NCI-H1930 (cell line): ENCODE measurements around the gene ESM1.

Source experiments
- DNase-seq, 2 experiments: peaks; one replicate each; lab custom pipeline; 2025; lab: John Stamatoyannopoulos, UW

The ESM1 gene

GRCh38 chr5:54986269-54986654 lies 869 bp upstream of the ESM1 start:
- no peak for DNase-seq

DNA sequence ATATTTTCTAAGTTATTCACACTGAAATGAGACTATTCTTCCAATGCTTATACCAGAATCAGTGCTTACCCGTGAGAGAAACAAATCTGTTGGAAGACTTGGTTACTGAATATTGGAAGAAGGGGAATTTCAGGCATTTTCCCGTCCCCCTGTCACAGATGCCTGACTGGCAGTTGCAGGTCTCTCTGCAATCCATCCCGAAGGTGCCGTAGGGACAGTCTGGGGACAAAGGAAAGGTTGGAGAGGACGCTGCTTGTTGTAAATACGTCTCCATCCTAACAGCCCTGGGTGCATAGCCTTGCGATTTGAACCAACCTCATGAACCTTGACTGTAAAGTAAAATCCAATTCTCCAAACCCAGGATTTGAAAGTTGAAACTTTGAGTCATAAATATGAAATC lies 3.5 kb downstream of the ESM1 start:
- DNase-seq, result no peak

DNA sequence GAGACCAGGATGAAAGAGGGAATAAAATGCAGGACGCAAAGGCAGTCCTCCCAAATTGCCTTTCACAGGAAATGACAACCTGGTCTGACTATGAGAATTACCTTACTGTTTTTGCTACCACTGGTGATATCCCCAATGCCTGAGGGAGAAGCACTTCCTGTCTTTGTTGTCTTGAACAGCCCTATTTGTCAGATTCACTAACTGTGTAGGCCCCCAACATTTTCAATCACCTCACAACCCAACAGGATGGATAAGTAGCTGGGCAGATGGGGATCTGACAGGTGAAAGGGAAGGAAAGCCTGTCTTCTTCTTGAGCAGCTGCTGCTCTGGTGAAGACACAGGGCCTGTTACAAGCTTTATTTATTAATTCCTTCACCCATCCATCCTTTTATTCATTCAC lies 9.7 kb downstream of the ESM1 start:
- no peak for DNase-seq

- DNase-seq, result no peak
These were observed 15.3 kb downstream of the ESM1 start for GRCh38 chr5:54969856-54970828.

- no peak for DNase-seq
These were observed 16.2 kb downstream of the ESM1 start for GRCh38 chr5:54969242-54969641.

DNA sequence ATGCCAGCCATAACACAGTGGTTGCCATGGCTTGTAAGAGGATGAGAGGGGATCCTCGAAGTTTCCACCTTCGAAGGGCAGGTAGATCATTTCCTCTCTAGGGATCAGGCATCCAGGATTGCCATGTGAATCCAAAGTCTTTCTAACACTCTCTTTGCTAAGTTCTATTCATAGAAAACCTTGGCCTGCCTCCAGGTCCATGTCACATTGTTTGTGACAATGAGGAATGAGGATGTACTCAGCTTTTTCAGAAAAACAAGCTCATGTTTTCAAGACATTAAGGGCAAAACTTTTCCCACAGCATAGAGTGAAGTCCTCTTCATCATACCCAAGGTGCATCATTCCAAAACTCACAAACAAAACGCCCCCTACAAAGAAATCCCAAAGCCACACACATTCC lies 19.6 kb downstream of the ESM1 start:
- DNase-seq, result no peak

DNA sequence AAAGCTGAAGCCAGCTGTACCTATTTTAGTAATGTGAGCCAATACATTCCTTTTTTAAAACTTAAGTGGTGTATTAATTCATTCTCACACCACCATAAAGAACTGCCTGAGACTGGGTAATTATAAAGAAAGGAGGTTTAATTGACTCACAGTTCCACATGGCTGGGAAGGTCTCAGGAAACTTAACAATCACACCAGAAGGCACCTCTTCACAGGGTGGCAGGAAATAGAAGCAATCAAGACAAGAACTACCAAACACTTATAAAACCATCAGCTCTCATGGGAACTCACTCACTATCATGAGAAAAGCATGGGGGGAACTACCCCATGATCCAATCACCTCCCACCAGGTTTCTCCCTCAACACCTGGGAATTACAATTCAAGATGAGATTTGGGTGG lies 21.0 kb downstream of the ESM1 start:
- no peak for DNase-seq

DNA sequence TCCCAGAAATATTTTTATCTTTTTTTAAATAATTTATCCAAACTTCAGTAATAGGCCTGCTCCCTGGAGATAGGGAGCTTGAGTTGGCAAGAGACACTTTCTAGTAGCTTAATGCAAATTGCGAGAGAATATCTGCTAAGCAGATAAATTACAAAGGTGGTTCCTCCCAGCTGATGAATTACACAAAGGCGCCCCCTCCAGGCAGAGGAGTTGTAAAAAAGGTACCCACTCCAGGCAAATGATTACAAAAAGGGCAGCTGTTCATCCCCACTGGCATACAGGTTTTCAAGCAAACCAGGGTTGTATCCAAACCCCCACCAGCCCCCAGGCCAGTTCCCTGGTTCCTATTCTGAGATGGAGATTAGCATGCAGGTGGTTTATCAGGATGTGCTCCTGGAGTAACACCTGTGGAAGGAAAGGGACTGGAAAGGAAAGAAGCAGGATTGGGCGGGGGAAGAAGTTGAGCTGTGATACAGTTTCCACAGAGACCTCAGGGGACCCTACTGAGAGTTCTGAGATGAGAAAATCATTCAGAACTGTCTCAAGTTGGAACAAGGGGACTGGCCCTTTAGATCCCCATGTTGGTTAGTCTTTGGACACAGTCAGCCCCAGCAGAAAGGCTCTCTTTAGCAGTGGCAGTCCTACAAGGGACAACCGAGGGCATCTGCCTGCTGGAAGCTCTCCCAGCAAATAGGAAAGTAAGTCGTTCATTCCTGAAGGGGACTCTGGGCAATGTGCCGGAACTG lies 25.5 kb downstream of the ESM1 start:
- DNase-seq, result peak in 1 of 2 experiments; percentile 1

DNA sequence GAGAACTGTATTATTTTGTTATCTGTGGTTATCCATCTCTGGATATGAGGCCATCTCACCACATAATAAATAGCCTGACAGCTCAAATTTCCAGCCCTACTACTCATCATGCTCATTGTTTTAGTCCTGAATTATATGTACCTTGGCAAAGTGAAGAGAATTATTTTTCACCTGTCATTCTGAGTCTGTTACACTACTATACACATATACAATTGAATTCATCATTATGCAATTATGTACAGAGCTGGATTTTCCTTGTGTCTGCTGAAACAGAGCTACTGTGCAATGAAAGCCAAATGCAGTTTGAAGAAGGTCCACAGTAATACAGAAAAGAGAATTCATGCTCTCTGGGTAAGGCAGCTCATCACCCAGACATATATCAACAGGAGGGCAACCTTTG lies 28.5 kb downstream of the ESM1 start:
- DNase-seq, result no peak

- no peak for DNase-seq
These were observed 38.2 kb downstream of the ESM1 start for GRCh38 chr5:54947187-54947586.

DNA sequence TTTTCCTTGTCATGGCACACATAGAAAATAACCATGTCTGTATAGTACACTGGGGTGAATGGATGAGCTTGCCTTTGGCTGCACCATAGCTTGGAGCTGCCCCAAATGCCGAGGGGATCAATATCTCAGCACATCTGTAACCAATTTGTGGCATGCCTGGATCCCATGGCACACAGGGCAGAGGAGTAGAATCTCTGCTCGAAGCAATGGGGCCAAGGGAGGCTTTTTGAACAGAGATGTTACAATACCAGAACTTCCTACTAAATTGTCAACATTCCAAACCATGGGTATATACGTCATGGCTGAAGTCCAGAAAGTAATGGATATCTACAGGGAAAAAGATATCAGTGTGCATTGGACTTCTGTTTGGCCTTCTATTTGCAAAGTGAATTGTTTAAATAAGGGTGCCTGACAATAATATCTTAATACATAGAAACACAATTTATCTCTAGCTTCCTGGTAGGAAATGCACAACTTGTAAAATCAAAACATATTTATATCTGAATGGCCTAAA lies 39.0 kb downstream of the ESM1 start:
- no peak for DNase-seq

DNA sequence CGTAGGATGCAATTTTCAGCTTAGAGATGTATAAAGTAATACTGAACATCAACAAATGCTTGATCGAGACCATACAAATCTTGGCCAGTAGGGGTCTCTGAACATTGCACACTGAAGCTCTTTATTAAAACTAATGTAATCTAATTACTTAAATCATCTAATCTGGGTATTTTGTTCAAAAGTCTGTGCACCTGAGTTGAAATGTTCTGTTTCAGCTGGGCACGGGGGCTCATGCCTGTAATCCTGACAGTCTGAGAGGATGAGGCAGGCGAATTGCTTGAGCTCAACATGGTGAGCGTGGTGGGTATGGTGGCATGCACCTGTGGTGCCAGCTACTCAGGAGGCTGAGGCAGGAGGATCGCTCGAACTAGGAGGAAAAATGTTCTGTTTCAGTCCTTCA lies 41.0 kb downstream of the ESM1 start:
- no peak for DNase-seq

DNA sequence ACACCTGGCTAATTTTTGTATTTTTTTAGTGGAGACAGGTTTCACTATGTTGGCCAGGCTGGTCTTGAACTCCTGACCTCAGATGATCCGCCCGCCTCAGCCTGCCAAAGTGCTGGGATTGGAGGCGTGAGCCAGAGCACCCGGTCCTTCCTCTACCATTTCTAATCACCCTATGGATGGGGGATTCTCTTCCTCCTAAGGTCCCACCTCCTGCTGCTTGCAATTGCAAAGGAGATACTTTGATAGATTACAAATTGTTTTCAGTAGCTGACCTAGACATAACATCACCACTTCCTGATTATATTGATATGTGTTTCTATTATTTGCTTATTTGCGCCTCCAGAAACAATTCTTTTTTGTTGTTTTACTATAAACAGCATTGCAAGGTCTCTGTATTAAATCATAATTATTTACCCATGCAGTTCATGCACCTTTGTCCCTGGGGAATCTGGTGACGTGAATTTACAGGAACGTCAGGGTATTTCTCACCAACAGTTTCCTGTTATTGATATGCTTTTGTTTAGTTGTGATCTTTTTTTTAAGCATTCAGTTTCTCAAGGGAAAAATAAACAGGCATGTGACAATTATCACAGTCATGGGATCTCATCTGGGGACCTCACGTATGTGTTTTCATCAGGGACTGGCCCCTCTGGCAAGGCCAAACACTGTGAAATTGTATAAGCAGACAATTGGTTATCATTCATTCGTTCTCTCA lies 43.2 kb downstream of the ESM1 start:
- no peak for DNase-seq

DNA sequence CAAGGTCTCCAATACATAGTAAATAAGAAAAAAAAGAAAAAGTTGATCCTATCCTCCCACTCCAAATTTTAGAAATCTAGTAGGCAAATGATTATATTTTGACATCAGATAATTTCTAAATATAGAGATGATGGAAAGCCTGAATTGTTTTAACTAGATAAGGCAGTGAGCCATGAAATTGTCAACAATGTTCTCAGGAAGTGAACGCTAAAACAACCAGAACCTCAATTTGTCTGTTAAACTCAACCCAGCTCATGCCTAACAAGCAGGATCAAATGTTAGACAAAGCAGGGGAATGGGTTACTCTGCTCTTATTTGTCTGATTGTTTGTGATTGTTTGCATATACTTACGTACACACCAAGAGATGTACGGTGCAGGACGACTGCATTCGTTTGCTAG lies 49.2 kb downstream of the ESM1 start:
- no peak for DNase-seq

DNA sequence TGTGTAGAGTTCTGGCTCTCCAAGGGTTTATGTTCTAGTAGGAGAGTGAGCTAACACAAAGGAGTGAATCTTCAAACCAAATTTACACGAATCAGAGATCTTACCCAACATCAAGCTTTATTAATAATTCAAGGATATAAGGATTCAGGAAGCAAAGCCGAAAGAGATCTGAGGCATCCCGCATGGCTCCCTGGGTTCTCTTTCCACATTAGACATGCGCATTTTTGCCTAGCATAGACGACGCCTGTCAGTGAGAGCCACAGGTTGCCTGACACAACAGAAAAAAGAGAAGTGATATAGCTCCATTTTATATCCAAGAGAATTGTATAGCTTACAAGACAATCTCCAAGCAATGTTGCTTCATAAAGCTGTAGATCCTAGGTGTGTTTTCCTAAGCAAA lies 52.6 kb downstream of the ESM1 start:
- DNase-seq, result no peak

DNA sequence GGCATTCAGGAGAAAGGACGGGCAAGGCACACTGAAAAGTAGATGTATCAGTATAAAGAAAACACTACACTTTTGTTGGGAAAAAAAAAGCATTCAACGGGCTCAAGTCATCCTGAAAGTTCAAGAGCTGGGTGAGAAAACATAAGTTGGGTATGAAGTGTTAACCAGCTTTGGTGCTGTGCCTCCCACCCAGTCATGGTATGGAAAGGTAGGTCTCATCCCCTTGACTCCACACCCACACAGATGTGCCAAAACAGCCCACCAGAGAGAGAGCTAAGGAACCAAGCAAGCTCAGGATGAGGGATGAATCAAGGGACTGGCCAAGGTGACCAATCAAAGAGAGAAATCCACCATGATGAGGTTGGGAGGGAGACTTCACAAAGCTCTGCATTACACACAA lies 54.7 kb downstream of the ESM1 start:
- no peak for DNase-seq
